Peyer's patch (tissue), 4 donors: ENCODE results near the gene PTPRC.

Experiments used
- POLR2A ChIP-seq, 2 donors: fragments of 450-650 bp; IDR thresholded peaks; one replicate each; pipeline ENCODE4 v1.5.1; 2017; ENCODE audit warnings: antibody characterized with exemption in 2 of 2, mild to moderate bottlenecking in 2 of 2, moderate library complexity in 2 of 2
- TF ChIP-seq, protein P1 (sequence below), 6 experiments: fragments of 450-650 bp in 4 of 6; fragments of 200-600 bp in 2 of 6; sonication (generic) in 1 of 6; IDR thresholded peaks; one replicate each; pipeline ENCODE4 v1.5.1; 2017 to 2019; ENCODE audit warnings: antibody characterized with exemption in 6 of 6, mild to moderate bottlenecking in 3 of 6, moderate library complexity in 1 of 6

DNA sequence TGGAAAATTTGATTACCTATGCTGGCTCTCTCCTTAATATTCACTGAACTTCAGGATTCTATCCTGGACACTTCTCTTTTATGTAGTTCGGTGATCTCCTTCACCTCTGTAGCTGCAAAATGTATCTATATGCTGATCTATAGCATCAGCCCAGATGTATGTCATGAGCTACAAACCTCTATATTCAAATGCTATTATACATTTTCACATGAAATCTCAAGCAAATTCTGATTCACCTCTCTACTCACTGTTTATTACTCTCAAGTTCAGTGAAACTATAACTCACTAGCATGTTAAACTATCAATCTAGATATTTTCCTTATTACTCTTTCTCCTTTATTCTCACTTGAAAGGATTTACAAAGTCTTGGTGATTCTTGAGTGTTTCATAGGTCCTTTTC lies 52.2 kb downstream of the PTPRC start:
- TF ChIP-seq, protein P1, sequence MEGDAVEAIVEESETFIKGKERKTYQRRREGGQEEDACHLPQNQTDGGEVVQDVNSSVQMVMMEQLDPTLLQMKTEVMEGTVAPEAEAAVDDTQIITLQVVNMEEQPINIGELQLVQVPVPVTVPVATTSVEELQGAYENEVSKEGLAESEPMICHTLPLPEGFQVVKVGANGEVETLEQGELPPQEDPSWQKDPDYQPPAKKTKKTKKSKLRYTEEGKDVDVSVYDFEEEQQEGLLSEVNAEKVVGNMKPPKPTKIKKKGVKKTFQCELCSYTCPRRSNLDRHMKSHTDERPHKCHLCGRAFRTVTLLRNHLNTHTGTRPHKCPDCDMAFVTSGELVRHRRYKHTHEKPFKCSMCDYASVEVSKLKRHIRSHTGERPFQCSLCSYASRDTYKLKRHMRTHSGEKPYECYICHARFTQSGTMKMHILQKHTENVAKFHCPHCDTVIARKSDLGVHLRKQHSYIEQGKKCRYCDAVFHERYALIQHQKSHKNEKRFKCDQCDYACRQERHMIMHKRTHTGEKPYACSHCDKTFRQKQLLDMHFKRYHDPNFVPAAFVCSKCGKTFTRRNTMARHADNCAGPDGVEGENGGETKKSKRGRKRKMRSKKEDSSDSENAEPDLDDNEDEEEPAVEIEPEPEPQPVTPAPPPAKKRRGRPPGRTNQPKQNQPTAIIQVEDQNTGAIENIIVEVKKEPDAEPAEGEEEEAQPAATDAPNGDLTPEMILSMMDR (IDR thresholded peaks at IDR 0.05): no peak
- no peak for TF ChIP-seq POLR2A (IDR thresholded peaks at IDR 0.05)
